Measurements from ENCODE around the gene LTK.
A peak's percentile ranks its signal among the peaks of the same experiment; 100 is the strongest.

The LTK gene

GRCh38 chr15:41558400-41559238, 45.0 kb upstream of the LTK start, which contains the start of gene TYRO3:
TSS of gene TYRO3 (plus strand) at chr15:41559212. CDS start at chr15:41559258, 46 bp downstream.
- 0 out of 2 replicates have a peak, but pooled peaks have one; percentile 12 for TF ChIP-seq CTCF (conservative IDR thresholded peaks at IDR 0.05)
- peak within 1 kb of the TSS; percentile 75 for H3K27ac ChIP-seq

GRCh38 chr15:41557673-41558399, 44.2 kb upstream of the LTK start:
- H3K27ac ChIP-seq: peak overlapping the region; percentile 75
- peak; percentile 91 for TF ChIP-seq CTCF (conservative IDR thresholded peaks at IDR 0.05)

GRCh38 chr15:41556677-41557076, 43.0 kb upstream of the LTK start:
- no peak overlapping the region; the same call in 1 of the 2 replicates for H3K27ac ChIP-seq
- TF ChIP-seq CTCF (conservative IDR thresholded peaks at IDR 0.05): no peak

GRCh38 chr15:41554915-41555314, 41.3 kb upstream of the LTK start:
- no peak for TF ChIP-seq CTCF (conservative IDR thresholded peaks at IDR 0.05)
- peak overlapping the region; percentile 80 for H3K27ac ChIP-seq

- no peak for TF ChIP-seq CTCF (conservative IDR thresholded peaks at IDR 0.05)
- H3K27ac ChIP-seq: peak overlapping the region; percentile 80
Observed at GRCh38 chr15:41554343-41554742, 40.7 kb upstream of the LTK start.

- H3K27ac ChIP-seq: peak overlapping the region; percentile 80
- no peak for TF ChIP-seq CTCF (conservative IDR thresholded peaks at IDR 0.05)
Observed at GRCh38 chr15:41553731-41554130, 40.1 kb upstream of the LTK start.

- TF ChIP-seq CTCF (conservative IDR thresholded peaks at IDR 0.05): no peak
Observed at GRCh38 chr15:41550066-41550775, 36.6 kb upstream of the LTK start.

More at GRCh38 chr15:41550066-41550775, 36.6 kb upstream of the LTK start:
- H3K27ac ChIP-seq: peak overlapping the region; percentile 43

All from VCaP (cell line).